ENCODE measurements around the gene PTPN2.

The PTPN2 gene

DNA sequence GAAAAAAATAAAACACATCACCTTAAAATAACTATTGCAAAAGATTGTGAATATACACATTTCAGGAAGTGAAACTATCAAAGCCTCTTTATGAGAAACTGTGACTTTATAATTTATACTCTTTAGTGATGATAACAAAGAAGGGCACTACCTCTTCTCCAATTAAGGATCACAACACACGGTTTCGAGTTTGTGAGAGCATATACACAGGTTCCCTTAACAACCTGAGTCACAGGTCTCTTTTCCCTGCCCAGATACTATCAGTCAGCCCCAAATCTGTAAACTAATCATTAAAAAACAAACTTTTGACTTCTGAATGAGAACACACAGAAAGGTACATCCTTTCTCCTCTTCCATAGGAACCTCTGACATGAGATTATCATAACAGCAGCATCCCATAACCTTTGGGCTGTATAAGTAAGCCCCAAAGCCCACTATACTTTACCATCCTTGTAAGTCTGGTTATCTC is 44.9 kb downstream of the PTPN2 start:
- H3K27me3 Mint-ChIP-seq (ENCODE audit: low read depth, poor library complexity): peaks cover 2% of the 10 kb centered on the region
- H3K36me3 Mint-ChIP-seq (ENCODE audit: low read depth): peaks cover 22% of the 10 kb centered on the region
- H3K27ac Mint-ChIP-seq: no peak overlapping the region
- peaks cover 7% of the 10 kb centered on the region for H3K4me1 Mint-ChIP-seq
- H3K4me3 Mint-ChIP-seq: no peak overlapping the region
- TF ChIP-seq, protein P1, sequence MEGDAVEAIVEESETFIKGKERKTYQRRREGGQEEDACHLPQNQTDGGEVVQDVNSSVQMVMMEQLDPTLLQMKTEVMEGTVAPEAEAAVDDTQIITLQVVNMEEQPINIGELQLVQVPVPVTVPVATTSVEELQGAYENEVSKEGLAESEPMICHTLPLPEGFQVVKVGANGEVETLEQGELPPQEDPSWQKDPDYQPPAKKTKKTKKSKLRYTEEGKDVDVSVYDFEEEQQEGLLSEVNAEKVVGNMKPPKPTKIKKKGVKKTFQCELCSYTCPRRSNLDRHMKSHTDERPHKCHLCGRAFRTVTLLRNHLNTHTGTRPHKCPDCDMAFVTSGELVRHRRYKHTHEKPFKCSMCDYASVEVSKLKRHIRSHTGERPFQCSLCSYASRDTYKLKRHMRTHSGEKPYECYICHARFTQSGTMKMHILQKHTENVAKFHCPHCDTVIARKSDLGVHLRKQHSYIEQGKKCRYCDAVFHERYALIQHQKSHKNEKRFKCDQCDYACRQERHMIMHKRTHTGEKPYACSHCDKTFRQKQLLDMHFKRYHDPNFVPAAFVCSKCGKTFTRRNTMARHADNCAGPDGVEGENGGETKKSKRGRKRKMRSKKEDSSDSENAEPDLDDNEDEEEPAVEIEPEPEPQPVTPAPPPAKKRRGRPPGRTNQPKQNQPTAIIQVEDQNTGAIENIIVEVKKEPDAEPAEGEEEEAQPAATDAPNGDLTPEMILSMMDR (IDR thresholded peaks at IDR 0.05): no peak
- DNase-seq: no peak
- H3K9me3 Mint-ChIP-seq: no peaks in the 10 kb centered on the region

DNA sequence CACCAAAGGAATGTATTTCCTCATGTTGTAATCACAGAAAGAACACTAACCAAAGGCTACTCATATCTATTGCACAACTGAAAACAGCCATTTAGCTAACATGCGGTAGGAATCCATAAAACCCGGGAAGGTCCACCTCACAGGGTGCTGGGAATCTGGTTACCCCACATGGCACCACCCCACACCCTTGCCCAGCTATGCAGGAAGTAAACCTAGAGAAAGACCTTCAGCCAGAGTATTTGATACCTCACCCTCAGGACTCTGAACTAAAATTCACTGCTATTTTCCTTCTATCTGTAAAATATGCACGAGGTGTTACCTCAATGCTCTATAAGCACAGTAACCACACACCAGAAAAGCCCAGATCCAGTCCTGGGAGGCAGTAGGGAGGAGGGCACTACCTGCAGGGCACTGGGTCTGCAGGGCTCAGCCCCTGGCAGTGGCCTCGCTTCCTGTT is 45.8 kb downstream of the PTPN2 start:
- Mint-ChIP-seq H3K4me1 (peaks cover 7% of the 10 kb centered on the region), H3K36me3 (ENCODE audit: low read depth) (peaks cover 29% of the 10 kb centered on the region), H3K27ac (peak overlapping the region; percentile 23), H3K4me3 (no peak overlapping the region), H3K9me3 (no peaks in the 10 kb centered on the region), H3K27me3 (ENCODE audit: low read depth, poor library complexity) (peaks cover 2% of the 10 kb centered on the region)
- TF ChIP-seq, protein P1 (IDR thresholded peaks at IDR 0.05): no peak
- DNase-seq: no peak

DNA sequence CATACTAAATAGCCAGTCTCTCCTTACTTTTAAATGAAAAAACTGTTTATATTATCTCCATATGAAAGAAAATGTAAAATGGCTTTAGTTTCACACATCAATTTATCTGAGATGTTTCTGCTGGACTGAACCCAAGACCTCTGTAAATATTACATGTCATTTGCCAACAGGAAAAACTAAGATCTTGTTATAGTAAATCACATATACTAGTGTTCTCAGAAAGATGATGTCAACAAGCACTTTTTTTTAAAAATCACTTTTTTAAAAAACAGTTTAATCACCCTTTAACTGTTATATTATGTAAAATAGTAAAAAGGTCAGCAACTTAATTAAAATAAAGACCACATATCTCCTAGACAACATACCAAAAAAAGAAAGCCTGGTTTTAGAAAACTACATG is 46.3 kb downstream of the PTPN2 start:
- Mint-ChIP-seq H3K27me3 (ENCODE audit: low read depth, poor library complexity) (peaks cover 2% of the 10 kb centered on the region), H3K36me3 (ENCODE audit: low read depth) (peaks cover 34% of the 10 kb centered on the region), H3K27ac (no peak overlapping the region), H3K4me1 (peaks cover 7% of the 10 kb centered on the region), H3K4me3 (no peak overlapping the region), H3K9me3 (no peaks in the 10 kb centered on the region)
- TF ChIP-seq, protein P1 (IDR thresholded peaks at IDR 0.05): no peak
- no peak for DNase-seq

DNA sequence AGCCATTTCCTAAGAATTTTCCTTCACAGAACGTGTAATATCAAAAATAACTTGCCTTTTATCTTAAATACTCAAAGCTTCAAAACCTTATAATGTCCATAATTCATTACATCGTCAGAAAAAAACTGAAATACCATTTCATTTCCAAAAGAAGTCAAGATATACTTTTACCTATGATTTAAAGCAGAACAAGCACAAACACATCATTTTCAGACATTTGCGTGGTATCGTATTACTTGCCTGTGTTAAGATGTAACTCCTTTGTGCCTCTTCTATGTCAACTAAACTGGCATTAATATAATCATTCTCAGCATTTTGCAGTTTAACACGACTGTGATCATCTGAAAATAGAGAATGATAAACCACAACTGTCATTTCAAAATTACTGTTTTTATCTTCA is 47.5 kb downstream of the PTPN2 start:
- Mint-ChIP-seq H3K27me3 (ENCODE audit: low read depth, poor library complexity) (peaks cover 2% of the 10 kb centered on the region), H3K9me3 (no peaks in the 10 kb centered on the region), H3K27ac (no peak overlapping the region), H3K4me3 (no peak overlapping the region), H3K4me1 (peaks cover 7% of the 10 kb centered on the region), H3K36me3 (ENCODE audit: low read depth) (peaks cover 38% of the 10 kb centered on the region)
- TF ChIP-seq, protein P1 (IDR thresholded peaks at IDR 0.05): no peak
- DNase-seq: no peak

DNA sequence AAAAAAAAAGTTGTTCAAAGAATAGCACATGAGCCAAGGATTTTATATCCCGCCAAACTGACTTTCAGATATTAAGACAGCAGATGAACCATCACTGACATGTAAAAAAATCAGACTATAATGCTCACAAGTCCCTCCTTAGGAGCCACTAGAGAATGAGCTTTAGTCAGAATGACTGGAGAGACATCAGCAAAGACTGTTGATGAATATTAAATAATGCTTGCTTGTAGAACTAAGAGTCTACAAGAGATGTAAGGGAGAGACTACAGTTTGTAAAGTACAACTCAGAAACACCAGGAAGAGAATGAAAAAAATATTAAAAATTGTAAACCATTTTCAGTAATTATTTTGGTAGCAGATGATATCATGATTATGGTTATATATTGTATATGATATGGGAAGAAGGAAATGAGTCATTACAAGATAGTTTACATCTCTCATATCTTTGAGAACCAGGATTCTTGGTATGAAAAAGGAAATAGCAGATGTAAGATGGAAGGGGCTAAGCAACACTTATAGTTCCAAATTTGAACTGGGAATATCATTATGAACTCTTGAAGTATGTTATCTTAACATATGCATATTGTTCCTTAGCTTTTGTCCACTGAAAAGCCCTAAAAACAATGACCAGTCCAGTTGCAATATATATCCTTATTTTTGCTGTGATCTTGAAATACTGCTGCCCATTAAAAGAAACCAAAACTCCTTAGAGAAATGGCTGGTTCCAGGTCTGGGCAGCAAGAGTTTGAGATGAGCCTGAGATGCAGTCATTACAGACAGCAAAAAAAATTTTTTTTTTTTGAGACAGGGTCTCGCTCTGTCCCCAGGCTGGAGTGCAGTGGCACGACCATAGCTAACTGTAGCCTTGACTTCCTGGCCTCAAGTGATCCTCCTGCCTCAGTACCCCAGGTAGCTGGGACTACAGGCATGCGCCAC is 55.7 kb downstream of the PTPN2 start:
- Mint-ChIP-seq H3K27me3 (ENCODE audit: low read depth, poor library complexity) (no peaks in the 10 kb centered on the region), H3K9me3 (peaks cover 24% of the 10 kb centered on the region), H3K36me3 (ENCODE audit: low read depth) (peaks cover 83% of the 10 kb centered on the region), H3K27ac (no peak overlapping the region), H3K4me1 (no peaks in the 10 kb centered on the region), H3K4me3 (no peak overlapping the region)
- TF ChIP-seq, protein P1 (IDR thresholded peaks at IDR 0.05): no peak
- no peak for DNase-seq

Data from nephron progenitor cell (in vitro differentiated cells).